ENCODE data around the gene GATAD1. TPM values are rescaled to one million over a fixed set of nuclear protein-coding genes. Genes with fewer than 3 reads are reported as not detected.

GATAD1 gene
- total RNA-seq, 1 experiment from 2014 or later = 19.4 TPM

DNA sequence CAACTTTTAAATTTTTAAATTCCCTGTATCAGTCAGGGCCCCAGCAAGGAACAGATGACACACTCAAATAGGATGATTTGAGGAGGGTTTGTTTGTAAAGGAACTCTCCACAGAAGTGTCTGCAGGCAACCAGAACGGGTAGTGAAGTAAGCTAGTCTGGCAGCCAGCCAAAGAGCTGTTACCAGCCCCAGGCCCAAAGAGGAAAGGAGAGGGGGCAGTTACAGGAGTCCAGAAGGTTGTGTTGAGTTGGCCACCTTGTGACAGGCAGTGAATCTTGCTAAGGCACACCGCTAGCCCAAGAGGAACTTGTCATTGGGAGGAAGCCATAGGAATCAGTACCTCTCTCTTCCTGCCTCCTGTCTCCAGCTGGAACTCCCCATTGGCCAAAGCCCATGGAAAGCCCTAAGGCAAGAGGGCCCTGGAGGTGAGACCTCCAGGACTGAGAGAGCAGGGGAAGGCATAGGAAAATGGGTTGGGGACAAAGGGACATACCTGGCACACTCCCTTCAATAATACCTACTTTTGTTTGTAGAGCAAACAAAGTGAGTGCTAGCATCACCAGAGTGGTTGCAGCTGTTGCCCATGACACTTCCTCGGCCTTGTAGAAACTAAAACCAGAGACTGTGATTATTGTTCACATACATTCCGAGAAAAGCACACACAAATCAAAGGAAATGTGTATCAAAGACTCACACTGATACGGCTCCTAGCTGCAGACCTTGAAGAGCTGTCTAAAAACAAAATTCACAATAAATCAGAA lies 25.4 kb upstream of the GATAD1 start:
- Histone ChIP-seq H3K36me3 (ENCODE audit: insufficient read depth, low read length, poor library complexity, severe bottlenecking) (no peaks in the 10 kb centered on the region), H3K4me3 (ENCODE audit: low read depth, low read length, poor library complexity, severe bottlenecking) (no peak overlapping the region), H3K9me3 (ENCODE audit: low read depth, low read length, poor library complexity, severe bottlenecking) (no peaks in the 10 kb centered on the region), H3K27ac (ENCODE audit: low read depth, low read length, poor library complexity, severe bottlenecking) (no peak overlapping the region), H3K4me1 (ENCODE audit: insufficient read depth, low read length, poor library complexity, severe bottlenecking) (peaks cover 3% of the 10 kb centered on the region), H3K27me3 (replicated peaks; ENCODE audit: insufficient read depth, low read depth, low read length, poor library complexity) (no peaks in the 10 kb centered on the region)
- DNase-seq (ENCODE audit: low spot score) = no peak
- CTCF ChIA-PET = no interaction called here
- intact Hi-C loops (cut with micrococcal nuclease; ENCODE audit: unreplicated experiment) = no loop called here
- POLR2A ChIA-PET (ENCODE audit: low non-redundant PET) = no interaction called here
- TF ChIP-seq, protein P1, sequence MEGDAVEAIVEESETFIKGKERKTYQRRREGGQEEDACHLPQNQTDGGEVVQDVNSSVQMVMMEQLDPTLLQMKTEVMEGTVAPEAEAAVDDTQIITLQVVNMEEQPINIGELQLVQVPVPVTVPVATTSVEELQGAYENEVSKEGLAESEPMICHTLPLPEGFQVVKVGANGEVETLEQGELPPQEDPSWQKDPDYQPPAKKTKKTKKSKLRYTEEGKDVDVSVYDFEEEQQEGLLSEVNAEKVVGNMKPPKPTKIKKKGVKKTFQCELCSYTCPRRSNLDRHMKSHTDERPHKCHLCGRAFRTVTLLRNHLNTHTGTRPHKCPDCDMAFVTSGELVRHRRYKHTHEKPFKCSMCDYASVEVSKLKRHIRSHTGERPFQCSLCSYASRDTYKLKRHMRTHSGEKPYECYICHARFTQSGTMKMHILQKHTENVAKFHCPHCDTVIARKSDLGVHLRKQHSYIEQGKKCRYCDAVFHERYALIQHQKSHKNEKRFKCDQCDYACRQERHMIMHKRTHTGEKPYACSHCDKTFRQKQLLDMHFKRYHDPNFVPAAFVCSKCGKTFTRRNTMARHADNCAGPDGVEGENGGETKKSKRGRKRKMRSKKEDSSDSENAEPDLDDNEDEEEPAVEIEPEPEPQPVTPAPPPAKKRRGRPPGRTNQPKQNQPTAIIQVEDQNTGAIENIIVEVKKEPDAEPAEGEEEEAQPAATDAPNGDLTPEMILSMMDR (conservative IDR thresholded peaks at IDR 0.05; ENCODE audit: low read depth, low read length) = no peak
- TF ChIP-seq EZH2 (IDR thresholded peaks at IDR 0.05; ENCODE audit: borderline replicate concordance, low read depth, low read length, poor library complexity, severe bottlenecking) = no peak
- BruUV-seq (replicated peaks) = no TSS peak

DNA sequence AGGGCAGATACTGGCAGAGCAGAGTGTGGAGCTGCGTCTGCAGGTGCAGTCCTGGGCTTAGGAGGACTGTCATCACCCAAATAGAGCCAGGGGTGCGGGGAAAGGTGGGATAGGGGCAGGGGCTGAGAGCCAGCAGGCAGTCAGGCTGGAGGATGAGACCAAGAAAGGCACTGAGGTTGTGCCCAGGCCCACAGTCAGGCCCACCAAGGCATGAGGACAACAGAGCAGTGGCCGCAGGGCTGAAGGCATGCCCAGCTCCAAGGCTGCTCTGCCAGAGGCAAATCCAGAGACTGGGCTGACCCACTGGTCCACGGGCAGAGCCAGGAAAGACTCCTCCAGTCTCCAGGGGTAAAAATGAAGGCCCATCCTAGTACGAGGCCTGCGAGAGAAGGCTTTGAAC lies 24.4 kb upstream of the GATAD1 start:
- Histone ChIP-seq H3K4me3 (ENCODE audit: low read depth, low read length, poor library complexity, severe bottlenecking) (no peak overlapping the region), H3K27me3 (replicated peaks; ENCODE audit: insufficient read depth, low read depth, low read length, poor library complexity) (no peaks in the 10 kb centered on the region), H3K27ac (ENCODE audit: low read depth, low read length, poor library complexity, severe bottlenecking) (no peak overlapping the region), H3K4me1 (ENCODE audit: insufficient read depth, low read length, poor library complexity, severe bottlenecking) (peaks cover 3% of the 10 kb centered on the region), H3K9me3 (ENCODE audit: low read depth, low read length, poor library complexity, severe bottlenecking) (no peaks in the 10 kb centered on the region), H3K36me3 (ENCODE audit: insufficient read depth, low read length, poor library complexity, severe bottlenecking) (no peaks in the 10 kb centered on the region)
- TF ChIP-seq, protein P1 (conservative IDR thresholded peaks at IDR 0.05; ENCODE audit: low read depth, low read length) = no peak
- no peak for TF ChIP-seq EZH2 (IDR thresholded peaks at IDR 0.05; ENCODE audit: borderline replicate concordance, low read depth, low read length, poor library complexity, severe bottlenecking)
- BruUV-seq (replicated peaks) = no TSS peak
- DNase-seq (ENCODE audit: low spot score) = no peak
- ChIA-PET CTCF (no interaction called here), POLR2A (ENCODE audit: low non-redundant PET) (no interaction called here)
- intact Hi-C loops (cut with micrococcal nuclease; ENCODE audit: unreplicated experiment) = no loop called here

DNA sequence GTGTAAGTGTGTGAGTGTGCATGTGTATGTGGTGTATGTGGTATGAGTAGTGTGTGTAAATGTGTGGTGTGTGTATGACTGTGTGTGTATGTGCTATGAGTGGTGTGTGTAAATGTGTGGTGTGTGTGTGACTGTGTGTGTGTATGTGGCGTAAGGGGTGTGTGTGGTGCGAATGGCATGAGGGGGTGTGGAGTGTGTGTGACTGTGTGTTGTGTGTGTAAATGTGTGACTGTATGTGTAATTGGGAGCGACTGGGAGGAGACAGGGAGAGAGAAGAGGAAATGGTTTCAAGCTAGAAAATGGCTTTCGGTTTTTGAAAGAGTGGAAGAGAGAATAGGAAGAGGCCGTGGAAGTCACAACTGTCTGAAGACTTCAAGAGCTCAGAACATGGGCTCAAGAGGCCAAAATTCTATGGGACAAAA lies 23.6 kb upstream of the GATAD1 start:
- H3K4me3 ChIP-seq (ENCODE audit: low read depth, low read length, poor library complexity, severe bottlenecking) = no peak overlapping the region
- TF ChIP-seq, protein P1 (conservative IDR thresholded peaks at IDR 0.05; ENCODE audit: low read depth, low read length) = no peak
- TF ChIP-seq EZH2 (IDR thresholded peaks at IDR 0.05; ENCODE audit: borderline replicate concordance, low read depth, low read length, poor library complexity, severe bottlenecking) = no peak
- H3K27ac ChIP-seq (ENCODE audit: low read depth, low read length, poor library complexity, severe bottlenecking) = no peak overlapping the region
- no peaks in the 10 kb centered on the region for H3K9me3 ChIP-seq (ENCODE audit: low read depth, low read length, poor library complexity, severe bottlenecking)
- CTCF ChIA-PET = interaction anchor here (0.8 to 1.5 kb wide), 2 partner anchors 13 to 24 kb away, joined by 3 to 20 read pairs; partner anchors contain the start of gene GATAD1
- H3K4me1 ChIP-seq (ENCODE audit: insufficient read depth, low read length, poor library complexity, severe bottlenecking) = peaks cover 3% of the 10 kb centered on the region
- no TSS peak for BruUV-seq (replicated peaks)
- no peaks in the 10 kb centered on the region for H3K27me3 ChIP-seq (replicated peaks; ENCODE audit: insufficient read depth, low read depth, low read length, poor library complexity)
- intact Hi-C loops (cut with micrococcal nuclease; ENCODE audit: unreplicated experiment) = loop anchor here (1.0 kb wide), 1 partner anchor 24 kb away; the partner anchor contains the start of gene GATAD1
- POLR2A ChIA-PET (ENCODE audit: low non-redundant PET) = no interaction called here
- no peaks in the 10 kb centered on the region for H3K36me3 ChIP-seq (ENCODE audit: insufficient read depth, low read length, poor library complexity, severe bottlenecking)
- no peak for DNase-seq (ENCODE audit: low spot score)

All from A673 (cell line).